Measurements from ENCODE around the gene MMP17.

MMP17 gene

GRCh38 chr12:131896080-131896810 is 68.1 kb downstream of the MMP17 start:
- peak; percentile 86 for DNase-seq

- DNase-seq = no peak
Observed at GRCh38 chr12:131896811-131897270, 68.6 kb downstream of the MMP17 start.

- no peak for DNase-seq
Observed at GRCh38 chr12:131897276-131897675, 69.1 kb downstream of the MMP17 start.

- DNase-seq = no peak
Observed at GRCh38 chr12:131897875-131898274, 69.7 kb downstream of the MMP17 start.

GRCh38 chr12:131900397-131900796 is 72.2 kb downstream of the MMP17 start:
- DNase-seq = no peak

Data from HCEC 1CT (cell line).